ENCODE data around the gene OGFOD3. TPM values are rescaled to one million over a fixed set of nuclear protein-coding genes. Genes with fewer than 3 reads are reported as not detected.

Gene OGFOD3
- total RNA-seq, 2 experiments from 2014 or later = 22.0 to 25.0 TPM

GRCh38 chr17:82407255-82407654 lies 11.1 kb downstream of the OGFOD3 start:
- intact Hi-C loops (cut with micrococcal nuclease) = no loop called here
- ATAC-seq (no peak), DNase-seq (peak; percentile 37)
- no peak for TF ChIP-seq CTCF (IDR thresholded peaks at IDR 0.05)
- H3K36me3 Mint-ChIP-seq (ENCODE audit: low read depth) = peaks cover 16% of the 10 kb centered on the region
- no peaks in the 10 kb centered on the region for H3K9me3 Mint-ChIP-seq
- no peak overlapping the region for H3K27ac Mint-ChIP-seq
- ChIA-PET POLR2A (interaction anchor here (0.6 kb wide), 1 partner anchor 17 kb away, joined by 3 read pairs; no protein-coding TSS in a partner anchor), CTCF (no interaction called here)
- peaks cover 6% of the 10 kb centered on the region for H3K4me1 Mint-ChIP-seq (ENCODE audit: low read depth)
- H3K4me3 Mint-ChIP-seq = no peak overlapping the region
- H3K27me3 Mint-ChIP-seq = no peaks in the 10 kb centered on the region

- peaks cover 10% of the 10 kb centered on the region for H3K4me1 Mint-ChIP-seq (ENCODE audit: low read depth)
Observed at GRCh38 chr17:82406131-82406671, 12.2 kb downstream of the OGFOD3 start.

GRCh38 chr17:82405051-82405450 lies 13.3 kb downstream of the OGFOD3 start:
- peaks cover 18% of the 10 kb centered on the region for H3K4me1 Mint-ChIP-seq (ENCODE audit: low read depth)
- ChIA-PET CTCF (no interaction called here), POLR2A (interaction anchor here (0.6 kb wide), 1 partner anchor 28 kb away, joined by 3 read pairs; no protein-coding TSS in a partner anchor)
- ATAC-seq = no peak
- no peak for TF ChIP-seq CTCF (IDR thresholded peaks at IDR 0.05)
- intact Hi-C loops (cut with micrococcal nuclease) = no loop called here
- H3K9me3 Mint-ChIP-seq = no peaks in the 10 kb centered on the region
- H3K36me3 Mint-ChIP-seq (ENCODE audit: low read depth) = peaks cover 21% of the 10 kb centered on the region
- no peak for DNase-seq
- H3K27me3 Mint-ChIP-seq = no peaks in the 10 kb centered on the region
- no peak overlapping the region for H3K4me3 Mint-ChIP-seq
- no peak overlapping the region for H3K27ac Mint-ChIP-seq

More at GRCh38 chr17:82406131-82406671, 12.2 kb downstream of the OGFOD3 start:
- Mint-ChIP-seq H3K27me3 (no peaks in the 10 kb centered on the region), H3K4me3 (no peak overlapping the region), H3K36me3 (ENCODE audit: low read depth) (peaks cover 18% of the 10 kb centered on the region), H3K27ac (no peak overlapping the region), H3K9me3 (no peaks in the 10 kb centered on the region)
- no peak for DNase-seq
- ATAC-seq = no peak
- intact Hi-C loops (cut with micrococcal nuclease) = no loop called here
- TF ChIP-seq CTCF (IDR thresholded peaks at IDR 0.05) = no peak
- CTCF ChIA-PET = no interaction called here
- POLR2A ChIA-PET = no interaction called here

GRCh38 chr17:82403662-82404660 lies 14.4 kb downstream of the OGFOD3 start:
- ATAC-seq = no peak
- ChIA-PET POLR2A (no interaction called here), CTCF (interaction anchor here (1.1 kb wide), 1 partner anchor 83 kb away, joined by 3 read pairs; no protein-coding TSS in a partner anchor)
- no peak for TF ChIP-seq CTCF (IDR thresholded peaks at IDR 0.05)
- H3K27me3 Mint-ChIP-seq = no peaks in the 10 kb centered on the region
- DNase-seq = no peak
- no peak overlapping the region for H3K27ac Mint-ChIP-seq
- intact Hi-C loops (cut with micrococcal nuclease) = no loop called here
- H3K36me3 Mint-ChIP-seq (ENCODE audit: low read depth) = peaks cover 18% of the 10 kb centered on the region
- H3K4me3 Mint-ChIP-seq = no peak overlapping the region
- no peaks in the 10 kb centered on the region for H3K9me3 Mint-ChIP-seq
- H3K4me1 Mint-ChIP-seq (ENCODE audit: low read depth) = peaks cover 18% of the 10 kb centered on the region

- DNase-seq (no peak), ATAC-seq (no peak)
- no peak overlapping the region for H3K4me3 Mint-ChIP-seq
- peaks cover 18% of the 10 kb centered on the region for H3K4me1 Mint-ChIP-seq (ENCODE audit: low read depth)
- ChIA-PET POLR2A (interaction anchor here (0.6 kb wide), 1 partner anchor 190 kb away, joined by 3 read pairs; no protein-coding TSS in a partner anchor), CTCF (interaction anchor here (1.1 kb wide), 1 partner anchor 82 kb away, joined by 3 read pairs; no protein-coding TSS in a partner anchor)
- no peak overlapping the region for H3K27ac Mint-ChIP-seq
- H3K27me3 Mint-ChIP-seq = no peaks in the 10 kb centered on the region
- peaks cover 18% of the 10 kb centered on the region for H3K36me3 Mint-ChIP-seq (ENCODE audit: low read depth)
- no peaks in the 10 kb centered on the region for H3K9me3 Mint-ChIP-seq
- no peak for TF ChIP-seq CTCF (IDR thresholded peaks at IDR 0.05)
- intact Hi-C loops (cut with micrococcal nuclease) = no loop called here
Observed at GRCh38 chr17:82402865-82403264, 15.5 kb downstream of the OGFOD3 start.

All from activated CD8-positive, alpha-beta T cell treated with anti-CD3 and anti-CD28 coated beads for 36 hours (primary cell).